ENCODE data around the gene DDX10.

GRCh38 chr11:108734283-108734682, 69.4 kb downstream of the DDX10 start:
- TF ChIP-seq CTCF (IDR thresholded peaks at IDR 0.05; ENCODE audit: insufficient read depth, low read length) = no peak
- no peak for TF ChIP-seq REST (IDR thresholded peaks at IDR 0.05; ENCODE audit: insufficient replicate concordance, low read depth)
- TF ChIP-seq POLR2AphosphoS5 (IDR thresholded peaks at IDR 0.05; ENCODE audit: low read depth) = no peak

Data from HL-60 (cell line).